GM13976 (cell line): Measurements from ENCODE around the gene SMOC1.

ENCODE experiments used
- DNase-seq: peaks from one replicate; pipeline ENCODE4 v3.0.0; 2012; ENCODE audit warnings: low spot score
- CTCF ChIP-seq: IDR thresholded peaks from 2 replicates; pipeline ENCODE4 v1.5.1; 2012; ENCODE audit warnings: borderline replicate concordance, mild to moderate bottlenecking; ENCODE audit not compliant: insufficient read depth; ENCODE audit errors: extremely low read depth, missing control alignments, control extremely low read depth
- in situ Hi-C: fragments of 300-500 bp; cut with MboI; formaldehyde crosslinking; loops from one replicate; pipeline ENCODE4 v1.12.0; 2022; ENCODE audit warnings: low sequenced_read_pairs, mixed read lengths, inconsistent platforms; ENCODE audit not compliant: unreplicated experiment

Gene SMOC1

GRCh38 chr14:70080076-70080475, 200.9 kb downstream of the SMOC1 start:
- in situ Hi-C loops, result no loop called here
- no peak for DNase-seq
- no peak for TF ChIP-seq CTCF
